MV-4-11 (cell line): ENCODE data around the gene OTUD5.
"Not testable (repeated sequence)": the region's sequence is repeated elsewhere in the genome, so short reads cannot be mapped to it uniquely, and the experiment has no call there.

Source experiments
- DNase-seq: peaks from one replicate; lab custom pipeline; 2025; lab: John Stamatoyannopoulos, UW

The OTUD5 gene

GRCh38 chrX:48890296-48890925 is 67.0 kb downstream of the OTUD5 start:
- no peak for DNase-seq

- not testable (repeated sequence) for DNase-seq
Observed at GRCh38 chrX:48886586-48886985, 70.8 kb downstream of the OTUD5 start.

- DNase-seq, result no peak
Observed at GRCh38 chrX:48883729-48884128, 73.7 kb downstream of the OTUD5 start.

GRCh38 chrX:48876944-48877343 is 80.5 kb downstream of the OTUD5 start:
- peak; percentile 47 for DNase-seq
